Ascending aorta (tissue), 2 donors: ENCODE results near the gene ERI2. TPM values are rescaled to one million over a fixed set of nuclear protein-coding genes. Genes with fewer than 3 reads are reported as not detected.

Experiments used
- DNase-seq, 2 donors: peaks; one replicate each; pipeline ENCODE4 v3.0.0-alpha.2; 2019; ENCODE audit warnings: low spot score in 2 of 2
- H3K27ac ChIP-seq, 2 donors: fragments of 200-600 bp; sonication (generic); one replicate each; pipeline ENCODE4 v1.5.1; 2016 to 2017; ENCODE audit warnings: mild to moderate bottlenecking in 1 of 2
- H3K27me3 ChIP-seq: fragments of 200-600 bp; sonication (generic); one replicate; pipeline ENCODE4 v1.5.1; 2017
- H3K36me3 ChIP-seq, 2 donors: fragments of 200-600 bp; sonication (generic); one replicate each; pipeline ENCODE4 v1.5.1; 2016
- H3K4me1 ChIP-seq, 2 donors: fragments of 200-600 bp; sonication (generic); one replicate each; pipeline ENCODE4 v1.5.1; 2016 to 2017; ENCODE audit warnings: mild to moderate bottlenecking in 1 of 2
- H3K4me3 ChIP-seq, 2 donors: fragments of 200-600 bp; sonication (generic); one replicate each; pipeline ENCODE4 v1.5.1; 2016 to 2017; ENCODE audit warnings: mild to moderate bottlenecking in 1 of 2
- H3K9me3 ChIP-seq, 2 donors: fragments of 200-600 bp; sonication (generic); one replicate each; pipeline ENCODE4 v1.5.1; 2016
- CTCF ChIP-seq, 3 experiments: fragments of 200-600 bp in 2 of 3; fragments of 450-650 bp in 1 of 3; sonication (generic) in 2 of 3; IDR thresholded peaks; one replicate each; pipeline ENCODE4 v1.5.1; 2016 to 2019; ENCODE audit warnings: antibody characterized with exemption in 3 of 3, mild to moderate bottlenecking in 1 of 3, moderate library complexity in 1 of 3
- intact Hi-C: fragments of 100-400 bp; cut with DNase I; formaldehyde crosslinking; loops from one replicate; pipeline ENCODE4 v1.15.1; 2023
- total RNA-seq: library from RNA; depleted of rRNA; stranded (reverse); fragments of >200 nt; gene quantifications from one replicate; pipeline ENCODE4 v1.1.0, GENCODE V29; 2016

Gene ERI2
- total RNA-seq, 1 donor from 2014 or later: not detected

GRCh38 chr16:20850981-20851380 is 44.7 kb upstream of the ERI2 start:
- intact Hi-C loops: loop anchor here (1.0 to 5.0 kb wide), 9 partner anchors 16 to 308 kb away; partner anchors contain the start of genes DCUN1D3, ERI2, LDAF1 and LYRM1
- DNase-seq: no peak
- H3K9me3 ChIP-seq: no peaks in the 10 kb centered on the region
- no peaks in the 10 kb centered on the region for H3K27me3 ChIP-seq
- H3K27ac ChIP-seq: peak overlapping the region; percentile 86 to 89
- no peak overlapping the region for H3K4me3 ChIP-seq
- no peak for TF ChIP-seq CTCF (IDR thresholded peaks at IDR 0.05)
- H3K36me3 ChIP-seq: peaks cover 7 to 14% of the 10 kb centered on the region in 2 donors
- peaks cover 8 to 48% of the 10 kb centered on the region in 2 donors for H3K4me1 ChIP-seq

GRCh38 chr16:20849589-20850390 is 43.5 kb upstream of the ERI2 start:
- peaks cover 0 to 4% of the 10 kb centered on the region in 2 donors for H3K36me3 ChIP-seq

GRCh38 chr16:20847550-20847949 is 41.3 kb upstream of the ERI2 start:
- intact Hi-C loops: no loop called here

More at GRCh38 chr16:20849589-20850390, 43.5 kb upstream of the ERI2 start:
- peak in 1 of 2 donors; percentile 88 for DNase-seq
- TF ChIP-seq CTCF (IDR thresholded peaks at IDR 0.05): peak; percentile 92 to 99 (median 96)
- no peaks in the 10 kb centered on the region for H3K27me3 ChIP-seq
- intact Hi-C loops: loop anchor here (1.0 to 5.0 kb wide), 8 partner anchors 17 to 451 kb away; partner anchors contain the start of genes ERI2, LDAF1 and REXO5
- peak overlapping the region; percentile 86 to 89 for H3K27ac ChIP-seq
- peaks cover 8 to 48% of the 10 kb centered on the region in 2 donors for H3K4me1 ChIP-seq
- H3K9me3 ChIP-seq: no peaks in the 10 kb centered on the region
- no peak overlapping the region for H3K4me3 ChIP-seq

GRCh38 chr16:20846551-20846950 is 40.3 kb upstream of the ERI2 start:
- no peak overlapping the region for H3K4me3 ChIP-seq
- DNase-seq: no peak
- intact Hi-C loops: no loop called here
- H3K27me3 ChIP-seq: no peaks in the 10 kb centered on the region
- no peaks in the 10 kb centered on the region for H3K36me3 ChIP-seq
- no peak overlapping the region for H3K27ac ChIP-seq
- peaks cover 8 to 19% of the 10 kb centered on the region in 2 donors for H3K4me1 ChIP-seq
- no peak for TF ChIP-seq CTCF (IDR thresholded peaks at IDR 0.05)
- no peaks in the 10 kb centered on the region for H3K9me3 ChIP-seq

More at GRCh38 chr16:20847550-20847949, 41.3 kb upstream of the ERI2 start:
- DNase-seq: no peak
- Histone ChIP-seq H3K4me3 (no peak overlapping the region), H3K4me1 (peaks cover 8 to 26% of the 10 kb centered on the region in 2 donors), H3K27ac (no peak overlapping the region), H3K27me3 (no peaks in the 10 kb centered on the region), H3K36me3 (peaks cover 0 to 3% of the 10 kb centered on the region in 2 donors), H3K9me3 (no peaks in the 10 kb centered on the region)
- no peak for TF ChIP-seq CTCF (IDR thresholded peaks at IDR 0.05)

- H3K4me3 ChIP-seq: no peak overlapping the region
- H3K27ac ChIP-seq: no peak overlapping the region
- H3K27me3 ChIP-seq: no peaks in the 10 kb centered on the region
- H3K4me1 ChIP-seq: peaks cover 8 to 15% of the 10 kb centered on the region in 2 donors
- H3K9me3 ChIP-seq: no peaks in the 10 kb centered on the region
- TF ChIP-seq CTCF (IDR thresholded peaks at IDR 0.05): no peak
- DNase-seq: no peak
- no peaks in the 10 kb centered on the region for H3K36me3 ChIP-seq
- intact Hi-C loops: no loop called here
These were observed 39.8 kb upstream of the ERI2 start for GRCh38 chr16:20846030-20846429.
